ENCODE data around the gene SH3BP2.
A peak's percentile ranks its signal among the peaks of the same experiment; 100 is the strongest.

Gene SH3BP2

GRCh38 chr4:2806390-2807355, 13.8 kb downstream of the SH3BP2 start:
- peaks cover 24% of the 10 kb centered on the region for H3K36me3 ChIP-seq (ENCODE audit: low read depth)
- H3K4me3 ChIP-seq (ENCODE audit: severe bottlenecking): no peak overlapping the region
- DNase-seq (ENCODE audit: low spot score): no peak
- ATAC-seq (ENCODE audit: low read depth): no peak
- H3K27ac ChIP-seq (ENCODE audit: poor library complexity, severe bottlenecking): peak overlapping the region; percentile 47
- TF ChIP-seq, protein P1, sequence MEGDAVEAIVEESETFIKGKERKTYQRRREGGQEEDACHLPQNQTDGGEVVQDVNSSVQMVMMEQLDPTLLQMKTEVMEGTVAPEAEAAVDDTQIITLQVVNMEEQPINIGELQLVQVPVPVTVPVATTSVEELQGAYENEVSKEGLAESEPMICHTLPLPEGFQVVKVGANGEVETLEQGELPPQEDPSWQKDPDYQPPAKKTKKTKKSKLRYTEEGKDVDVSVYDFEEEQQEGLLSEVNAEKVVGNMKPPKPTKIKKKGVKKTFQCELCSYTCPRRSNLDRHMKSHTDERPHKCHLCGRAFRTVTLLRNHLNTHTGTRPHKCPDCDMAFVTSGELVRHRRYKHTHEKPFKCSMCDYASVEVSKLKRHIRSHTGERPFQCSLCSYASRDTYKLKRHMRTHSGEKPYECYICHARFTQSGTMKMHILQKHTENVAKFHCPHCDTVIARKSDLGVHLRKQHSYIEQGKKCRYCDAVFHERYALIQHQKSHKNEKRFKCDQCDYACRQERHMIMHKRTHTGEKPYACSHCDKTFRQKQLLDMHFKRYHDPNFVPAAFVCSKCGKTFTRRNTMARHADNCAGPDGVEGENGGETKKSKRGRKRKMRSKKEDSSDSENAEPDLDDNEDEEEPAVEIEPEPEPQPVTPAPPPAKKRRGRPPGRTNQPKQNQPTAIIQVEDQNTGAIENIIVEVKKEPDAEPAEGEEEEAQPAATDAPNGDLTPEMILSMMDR (IDR thresholded peaks at IDR 0.05; ENCODE audit: poor library complexity, severe bottlenecking): no peak
- no peaks in the 10 kb centered on the region for H3K9me3 ChIP-seq (ENCODE audit: severe bottlenecking)
- no peaks in the 10 kb centered on the region for H3K27me3 ChIP-seq (ENCODE audit: insufficient read depth, poor library complexity, severe bottlenecking)
- H3K4me1 ChIP-seq (ENCODE audit: insufficient read depth, poor library complexity, severe bottlenecking): peaks cover 18% of the 10 kb centered on the region

DNA sequence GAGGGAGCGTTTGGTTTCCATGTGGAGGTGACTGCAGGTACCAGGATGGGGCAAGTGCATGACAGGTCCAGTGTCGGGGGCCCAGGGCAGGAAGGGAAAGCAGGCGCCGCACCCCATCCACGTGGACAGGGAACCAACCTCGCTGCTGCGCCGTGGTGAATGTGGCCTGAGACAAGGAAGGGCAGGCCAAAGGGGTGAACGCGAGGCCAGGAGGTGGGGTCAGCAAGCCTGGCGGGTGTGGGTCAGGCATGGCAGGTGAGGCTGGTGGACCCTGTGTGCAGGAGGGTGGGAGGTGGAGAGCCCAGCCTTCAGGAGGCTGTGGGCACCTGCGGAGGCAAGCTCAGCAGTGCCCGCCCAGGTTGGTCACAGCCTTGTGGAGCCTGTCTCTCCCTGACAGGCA, 14.7 kb downstream of the SH3BP2 start:
- H3K9me3 ChIP-seq (ENCODE audit: severe bottlenecking): no peaks in the 10 kb centered on the region
- no peak overlapping the region for H3K27ac ChIP-seq (ENCODE audit: poor library complexity, severe bottlenecking)
- TF ChIP-seq, protein P1 (IDR thresholded peaks at IDR 0.05; ENCODE audit: poor library complexity, severe bottlenecking): no peak
- H3K4me3 ChIP-seq (ENCODE audit: severe bottlenecking): no peak overlapping the region
- H3K36me3 ChIP-seq (ENCODE audit: low read depth): peaks cover 19% of the 10 kb centered on the region
- peaks cover 12% of the 10 kb centered on the region for H3K4me1 ChIP-seq (ENCODE audit: insufficient read depth, poor library complexity, severe bottlenecking)
- no peak for DNase-seq (ENCODE audit: low spot score)
- ATAC-seq (ENCODE audit: low read depth): no peak
- H3K27me3 ChIP-seq (ENCODE audit: insufficient read depth, poor library complexity, severe bottlenecking): no peaks in the 10 kb centered on the region

- ATAC-seq (ENCODE audit: low read depth): no peak
- TF ChIP-seq, protein P1 (IDR thresholded peaks at IDR 0.05; ENCODE audit: poor library complexity, severe bottlenecking): no peak
- H3K27ac ChIP-seq (ENCODE audit: poor library complexity, severe bottlenecking): no peak overlapping the region
Observed at GRCh38 chr4:2808001-2808400, 15.1 kb downstream of the SH3BP2 start.

DNA sequence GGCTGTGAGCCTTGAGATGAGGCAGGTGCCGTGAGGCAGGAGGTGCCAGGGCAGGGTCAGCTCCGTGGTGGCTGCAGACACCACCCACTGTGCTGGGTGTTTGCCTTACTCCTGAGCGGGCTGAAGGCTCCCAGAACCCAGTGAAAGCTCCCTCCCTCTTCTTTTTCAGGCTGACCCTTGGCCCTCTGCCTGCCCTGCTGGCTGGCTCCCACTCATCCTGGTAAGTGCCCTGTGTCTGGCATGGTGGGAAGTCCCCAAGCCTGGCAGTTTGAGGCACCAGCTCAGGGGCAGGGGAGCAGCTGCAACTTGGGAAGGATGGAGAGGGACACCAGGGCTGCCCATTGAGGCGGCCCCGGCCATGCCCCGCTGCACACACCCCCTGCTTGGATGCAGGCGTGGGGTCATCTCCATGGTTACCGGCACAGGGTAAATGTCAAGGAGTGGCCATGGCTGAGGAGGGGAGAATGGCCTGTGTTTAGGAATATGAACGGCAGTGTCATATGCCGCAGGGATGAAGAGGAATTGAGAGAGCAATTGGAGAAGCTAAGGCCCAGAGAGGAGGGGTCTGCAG, 16.8 kb downstream of the SH3BP2 start:
- ATAC-seq (ENCODE audit: low read depth) (no peak), DNase-seq (ENCODE audit: low spot score) (no peak)
- TF ChIP-seq, protein P1 (IDR thresholded peaks at IDR 0.05; ENCODE audit: poor library complexity, severe bottlenecking): no peak
- no peaks in the 10 kb centered on the region for H3K27me3 ChIP-seq (ENCODE audit: insufficient read depth, poor library complexity, severe bottlenecking)
- no peak overlapping the region for H3K4me3 ChIP-seq (ENCODE audit: severe bottlenecking)
- H3K27ac ChIP-seq (ENCODE audit: poor library complexity, severe bottlenecking): no peak overlapping the region
- no peaks in the 10 kb centered on the region for H3K9me3 ChIP-seq (ENCODE audit: severe bottlenecking)
- peaks cover 15% of the 10 kb centered on the region for H3K36me3 ChIP-seq (ENCODE audit: low read depth)
- peaks cover 12% of the 10 kb centered on the region for H3K4me1 ChIP-seq (ENCODE audit: insufficient read depth, poor library complexity, severe bottlenecking)

More at GRCh38 chr4:2808001-2808400, 15.1 kb downstream of the SH3BP2 start:
- H3K9me3 ChIP-seq (ENCODE audit: severe bottlenecking): no peaks in the 10 kb centered on the region
- H3K4me1 ChIP-seq (ENCODE audit: insufficient read depth, poor library complexity, severe bottlenecking): peaks cover 12% of the 10 kb centered on the region
- H3K36me3 ChIP-seq (ENCODE audit: low read depth): peaks cover 15% of the 10 kb centered on the region
- no peak overlapping the region for H3K4me3 ChIP-seq (ENCODE audit: severe bottlenecking)
- DNase-seq (ENCODE audit: low spot score): no peak
- no peaks in the 10 kb centered on the region for H3K27me3 ChIP-seq (ENCODE audit: insufficient read depth, poor library complexity, severe bottlenecking)
